HL-60 (cell line): ENCODE data around the gene TIPIN.

ENCODE experiments used
- CTCF ChIP-seq: IDR thresholded peaks from one replicate; pipeline ENCODE4 v1.5.1; 2011; ENCODE audit warnings: low read length, control low read depth, inconsistent platforms; ENCODE audit not compliant: insufficient read depth
- GABPA ChIP-seq: IDR thresholded peaks from 2 replicates; pipeline ENCODE4 v1.6.1; 2012; ENCODE audit warnings: low read depth
- POLR2AphosphoS5 ChIP-seq: IDR thresholded peaks from 2 replicates; pipeline ENCODE4 v1.6.1; 2012; ENCODE audit warnings: low read depth
- REST ChIP-seq: IDR thresholded peaks from 2 replicates; pipeline ENCODE4 v1.6.1; 2012; ENCODE audit warnings: low read depth; ENCODE audit not compliant: insufficient replicate concordance

- TF ChIP-seq CTCF (no peak), POLR2AphosphoS5 (no peak), REST (no peak), GABPA (no peak)
Measured at GRCh38 chr15:66405615-66406014, 49.1 kb upstream of the TIPIN start.
